ENCODE results near the gene DDAH2.

Gene DDAH2

GRCh38 chr6:31728767-31729514, at the start of gene DDAH2:
Gene DDAH2 (minus strand): TSS chr6:31729299. CDS start chr6:31729161, 138 bp downstream.
- DNase-seq (ENCODE audit: low read depth in 2 of 2) = no peak

GRCh38 chr6:31778193-31778592, 49.1 kb upstream of the DDAH2 start:
- no peak for DNase-seq (ENCODE audit: low read depth in 2 of 2)

- DNase-seq (ENCODE audit: low read depth in 2 of 2) = no peak
These were observed 48.6 kb upstream of the DDAH2 start for GRCh38 chr6:31777667-31778050.

GRCh38 chr6:31776989-31777666, 48.0 kb upstream of the DDAH2 start, which contains the start of gene VWA7:
Gene VWA7 (minus strand): TSS chr6:31777328. CDS start chr6:31776779, 549 bp downstream.
- DNase-seq (ENCODE audit: low read depth in 2 of 2) = peak; percentile 71 to 72

- no peak for DNase-seq (ENCODE audit: low read depth in 2 of 2)
These were observed 47.4 kb upstream of the DDAH2 start for GRCh38 chr6:31776485-31776988.

GRCh38 chr6:31775633-31776484, 46.8 kb upstream of the DDAH2 start:
- DNase-seq (ENCODE audit: low read depth in 2 of 2) = no peak

GRCh38 chr6:31775184-31775583, 46.1 kb upstream of the DDAH2 start:
- no peak for DNase-seq (ENCODE audit: low read depth in 2 of 2)

- peak in 1 of 2 donors; percentile 36 for DNase-seq (ENCODE audit: low read depth in 2 of 2)
These were observed 42.9 kb upstream of the DDAH2 start for GRCh38 chr6:31771992-31772358.

GRCh38 chr6:31770860-31771259, 41.8 kb upstream of the DDAH2 start:
- no peak for DNase-seq (ENCODE audit: low read depth in 2 of 2)

- DNase-seq (ENCODE audit: low read depth in 2 of 2) = peak; percentile 47 to 65
These were observed 40.7 kb upstream of the DDAH2 start for GRCh38 chr6:31769684-31770371.

GRCh38 chr6:31768363-31769257, 39.5 kb upstream of the DDAH2 start:
- DNase-seq (ENCODE audit: low read depth in 2 of 2) = no peak

GRCh38 chr6:31767096-31767645, 38.1 kb upstream of the DDAH2 start:
- no peak for DNase-seq (ENCODE audit: low read depth in 2 of 2)

GRCh38 chr6:31765910-31766794, 37.1 kb upstream of the DDAH2 start:
- no peak for DNase-seq (ENCODE audit: low read depth in 2 of 2)

- DNase-seq (ENCODE audit: low read depth in 2 of 2) = no peak
These were observed 36.4 kb upstream of the DDAH2 start for GRCh38 chr6:31765559-31765909.

- DNase-seq (ENCODE audit: low read depth in 2 of 2) = no peak
These were observed 35.1 kb upstream of the DDAH2 start for GRCh38 chr6:31764198-31764597.

GRCh38 chr6:31763619-31763940, 34.5 kb upstream of the DDAH2 start:
- DNase-seq (ENCODE audit: low read depth in 2 of 2) = no peak

- no peak for DNase-seq (ENCODE audit: low read depth in 2 of 2)
These were observed 33.9 kb upstream of the DDAH2 start for GRCh38 chr6:31762878-31763618.

GRCh38 chr6:31762356-31762755, 33.3 kb upstream of the DDAH2 start, which contains the start of gene SAPCD1:
Gene SAPCD1 (plus strand): TSS chr6:31762656. CDS start chr6:31763055, 399 bp downstream.
- DNase-seq (ENCODE audit: low read depth in 2 of 2) = no peak

GRCh38 chr6:31761343-31761742, 32.2 kb upstream of the DDAH2 start:
- no peak for DNase-seq (ENCODE audit: low read depth in 2 of 2)
